ENCODE data around the gene DCLK2.

- no peak for TF ChIP-seq CTCF (IDR thresholded peaks at IDR 0.05)
- no peak for TF ChIP-seq POLR2A (IDR thresholded peaks at IDR 0.05)
Observed at GRCh38 chr4:150264595-150265161, 186.4 kb downstream of the DCLK2 start.

All from upper lobe of left lung (tissue), 4 donors.